ENCODE results near the gene GLYR1. TPM values are rescaled to one million over a fixed set of nuclear protein-coding genes. Genes with fewer than 3 reads are reported as not detected.

GLYR1 gene
- polyA plus RNA-seq, 1 donor (not counting 4 experiments of a cell fraction or from before 2014, with no cell fraction given): 42.6 TPM

DNA sequence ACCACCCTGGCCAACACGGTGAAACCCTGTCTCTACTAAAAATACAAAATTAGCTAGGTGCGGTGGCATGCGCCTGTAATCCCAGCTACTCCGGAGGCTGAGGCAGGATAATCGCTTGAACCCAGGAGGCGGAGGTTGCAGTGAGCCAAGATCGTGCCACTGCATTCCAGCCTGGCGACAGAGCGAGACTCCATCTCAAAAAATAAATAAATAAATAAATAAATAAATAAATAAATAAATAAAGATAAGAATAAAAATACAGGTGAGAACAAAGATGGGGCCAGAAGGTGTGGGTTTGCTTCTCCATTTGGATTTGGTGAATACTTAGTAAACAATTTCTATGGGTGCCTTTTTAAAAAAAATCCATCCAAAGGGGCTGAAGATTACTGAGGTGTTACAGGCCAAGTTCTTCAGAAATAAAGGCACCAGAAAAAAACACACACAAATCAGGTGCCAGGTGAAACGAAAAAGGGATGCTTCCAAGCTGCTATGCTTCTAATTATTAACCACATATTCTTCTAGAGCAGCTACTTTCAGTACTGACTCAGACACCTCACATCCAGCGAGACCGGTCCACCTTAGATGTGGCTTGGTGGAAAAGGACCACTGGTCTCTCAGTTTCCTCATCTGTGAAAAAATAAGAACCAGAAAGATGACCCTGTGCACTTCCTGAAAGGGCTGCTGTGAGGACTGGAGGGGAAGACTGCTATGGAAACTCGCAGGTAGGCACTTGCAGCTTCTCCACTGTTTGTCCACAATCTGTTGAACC, 9.2 kb downstream of the GLYR1 start:
- H3K4me1 ChIP-seq (ENCODE audit: control insufficient read depth, extremely low read depth, insufficient read depth, low read length): no peaks in the 10 kb centered on the region
- H3K4me3 ChIP-seq (ENCODE audit: control insufficient read depth in 2 of 3, extremely low read depth in 1 of 3, insufficient read depth in 2 of 3, low read depth in 1 of 3, low read length in 3 of 3): no peak overlapping the region
- H3K27me3 ChIP-seq (ENCODE audit: control insufficient read depth, extremely low read depth, insufficient read depth, low read length): no peaks in the 10 kb centered on the region
- no peak overlapping the region for H3K4me2 ChIP-seq (ENCODE audit: control insufficient read depth, extremely low read depth, insufficient read depth, low read depth, low read length)
- no peak overlapping the region for H3K9ac ChIP-seq (ENCODE audit: control insufficient read depth, extremely low read depth, insufficient read depth, low read length)
- FAIRE-seq (no peak), DNase-seq (ENCODE audit: low read depth, low spot score) (no peak)
- no peak overlapping the region for H2AFZ ChIP-seq (ENCODE audit: control insufficient read depth, low read length)
- TF ChIP-seq EZH2 (IDR thresholded peaks at IDR 0.05; ENCODE audit: low read length): no peak
- TF ChIP-seq, protein P1, sequence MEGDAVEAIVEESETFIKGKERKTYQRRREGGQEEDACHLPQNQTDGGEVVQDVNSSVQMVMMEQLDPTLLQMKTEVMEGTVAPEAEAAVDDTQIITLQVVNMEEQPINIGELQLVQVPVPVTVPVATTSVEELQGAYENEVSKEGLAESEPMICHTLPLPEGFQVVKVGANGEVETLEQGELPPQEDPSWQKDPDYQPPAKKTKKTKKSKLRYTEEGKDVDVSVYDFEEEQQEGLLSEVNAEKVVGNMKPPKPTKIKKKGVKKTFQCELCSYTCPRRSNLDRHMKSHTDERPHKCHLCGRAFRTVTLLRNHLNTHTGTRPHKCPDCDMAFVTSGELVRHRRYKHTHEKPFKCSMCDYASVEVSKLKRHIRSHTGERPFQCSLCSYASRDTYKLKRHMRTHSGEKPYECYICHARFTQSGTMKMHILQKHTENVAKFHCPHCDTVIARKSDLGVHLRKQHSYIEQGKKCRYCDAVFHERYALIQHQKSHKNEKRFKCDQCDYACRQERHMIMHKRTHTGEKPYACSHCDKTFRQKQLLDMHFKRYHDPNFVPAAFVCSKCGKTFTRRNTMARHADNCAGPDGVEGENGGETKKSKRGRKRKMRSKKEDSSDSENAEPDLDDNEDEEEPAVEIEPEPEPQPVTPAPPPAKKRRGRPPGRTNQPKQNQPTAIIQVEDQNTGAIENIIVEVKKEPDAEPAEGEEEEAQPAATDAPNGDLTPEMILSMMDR (optimal IDR thresholded peaks at IDR 0.05 in 1 of 3, IDR thresholded peaks at IDR 0.05 in 1 of 3, conservative IDR thresholded peaks at IDR 0.05 in 1 of 3; ENCODE audit: extremely low read depth in 1 of 3, insufficient read depth in 2 of 3, low read length in 3 of 3): no peak
- H3K79me2 ChIP-seq (ENCODE audit: control insufficient read depth, insufficient read depth, low read length): peaks cover 22% of the 10 kb centered on the region
- H3K9me3 ChIP-seq (ENCODE audit: control insufficient read depth, low read depth, low read length): no peaks in the 10 kb centered on the region
- H3K27ac ChIP-seq (ENCODE audit: control insufficient read depth, insufficient read depth, low read length): no peak overlapping the region
- dilution Hi-C loops (cut with MboI; ENCODE audit: extremely low pct_ligation_motif_present, low sequenced_read_pairs): no loop called here
- peaks cover 25 to 34% of the 10 kb centered on the region in 2 experiments for H3K36me3 ChIP-seq (ENCODE audit: control insufficient read depth in 2 of 2, extremely low read depth in 1 of 2, insufficient read depth in 2 of 2, low read length in 2 of 2)
- H4K20me1 ChIP-seq (ENCODE audit: control insufficient read depth, extremely low read depth, insufficient read depth, low read length): no peaks in the 10 kb centered on the region
- H3K9me1 ChIP-seq (ENCODE audit: control insufficient read depth, extremely low read depth, insufficient read depth, low read length): no peaks in the 10 kb centered on the region

DNA sequence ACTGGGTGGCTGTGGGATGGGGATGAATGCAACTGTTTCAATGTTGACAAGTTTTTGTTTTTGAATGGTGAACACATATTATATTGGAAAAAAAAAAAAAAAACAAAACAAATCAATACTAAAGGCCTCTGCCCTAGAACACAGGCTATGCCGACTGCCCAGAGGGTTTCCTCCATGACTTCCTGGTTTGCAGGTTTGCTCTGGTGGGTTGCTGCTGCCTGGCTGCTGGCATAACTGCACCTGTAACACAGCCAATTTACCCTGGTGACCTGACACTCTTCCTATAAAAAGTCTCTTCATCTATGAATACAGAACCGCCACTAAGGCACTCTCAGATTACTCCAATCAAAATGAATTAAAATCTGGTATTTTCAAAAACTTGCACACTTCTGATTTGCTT, 10.4 kb downstream of the GLYR1 start:
- no peak for TF ChIP-seq EZH2 (IDR thresholded peaks at IDR 0.05; ENCODE audit: low read length)
- TF ChIP-seq, protein P1 (optimal IDR thresholded peaks at IDR 0.05 in 1 of 3, IDR thresholded peaks at IDR 0.05 in 1 of 3, conservative IDR thresholded peaks at IDR 0.05 in 1 of 3; ENCODE audit: extremely low read depth in 1 of 3, insufficient read depth in 2 of 3, low read length in 3 of 3): no peak
- no peaks in the 10 kb centered on the region for H3K4me1 ChIP-seq (ENCODE audit: control insufficient read depth, extremely low read depth, insufficient read depth, low read length)
- H3K79me2 ChIP-seq (ENCODE audit: control insufficient read depth, insufficient read depth, low read length): peaks cover 21% of the 10 kb centered on the region
- H3K9me3 ChIP-seq (ENCODE audit: control insufficient read depth, low read depth, low read length): no peaks in the 10 kb centered on the region
- H3K4me3 ChIP-seq (ENCODE audit: control insufficient read depth in 2 of 3, extremely low read depth in 1 of 3, insufficient read depth in 2 of 3, low read depth in 1 of 3, low read length in 3 of 3): no peak overlapping the region
- H3K36me3 ChIP-seq (ENCODE audit: control insufficient read depth in 2 of 2, extremely low read depth in 1 of 2, insufficient read depth in 2 of 2, low read length in 2 of 2): peaks cover 31 to 42% of the 10 kb centered on the region in 2 experiments
- H3K27ac ChIP-seq (ENCODE audit: control insufficient read depth, insufficient read depth, low read length): no peak overlapping the region
- no peaks in the 10 kb centered on the region for H3K27me3 ChIP-seq (ENCODE audit: control insufficient read depth, extremely low read depth, insufficient read depth, low read length)
- no peak overlapping the region for H3K9ac ChIP-seq (ENCODE audit: control insufficient read depth, extremely low read depth, insufficient read depth, low read length)
- FAIRE-seq: no peak
- H3K4me2 ChIP-seq (ENCODE audit: control insufficient read depth, extremely low read depth, insufficient read depth, low read depth, low read length): no peak overlapping the region
- dilution Hi-C loops (cut with MboI; ENCODE audit: extremely low pct_ligation_motif_present, low sequenced_read_pairs): no loop called here
- no peak overlapping the region for H2AFZ ChIP-seq (ENCODE audit: control insufficient read depth, low read length)
- H3K9me1 ChIP-seq (ENCODE audit: control insufficient read depth, extremely low read depth, insufficient read depth, low read length): no peaks in the 10 kb centered on the region
- no peaks in the 10 kb centered on the region for H4K20me1 ChIP-seq (ENCODE audit: control insufficient read depth, extremely low read depth, insufficient read depth, low read length)
- DNase-seq (ENCODE audit: low read depth, low spot score): no peak
